DOHH2 (cell line): ENCODE data around the gene DOCK8.

ENCODE experiments used
- EZH2phosphoT487 ChIP-seq: fragments of 200-600 bp; sonication (generic); IDR thresholded peaks from 2 replicates; pipeline ENCODE4 v1.6.1; 2017; ENCODE audit warnings: borderline replicate concordance, mild to moderate bottlenecking, antibody characterized with exemption, low read length, moderate library complexity, mixed read lengths
- TF ChIP-seq, protein P1 (sequence below): fragments of 200-600 bp; sonication (generic); IDR thresholded peaks from one replicate; pipeline ENCODE4 v1.5.1; 2014; ENCODE audit warnings: antibody characterized with exemption, mild to moderate bottlenecking, low read depth, low read length; ENCODE audit not compliant: poor library complexity, severe bottlenecking

DNA sequence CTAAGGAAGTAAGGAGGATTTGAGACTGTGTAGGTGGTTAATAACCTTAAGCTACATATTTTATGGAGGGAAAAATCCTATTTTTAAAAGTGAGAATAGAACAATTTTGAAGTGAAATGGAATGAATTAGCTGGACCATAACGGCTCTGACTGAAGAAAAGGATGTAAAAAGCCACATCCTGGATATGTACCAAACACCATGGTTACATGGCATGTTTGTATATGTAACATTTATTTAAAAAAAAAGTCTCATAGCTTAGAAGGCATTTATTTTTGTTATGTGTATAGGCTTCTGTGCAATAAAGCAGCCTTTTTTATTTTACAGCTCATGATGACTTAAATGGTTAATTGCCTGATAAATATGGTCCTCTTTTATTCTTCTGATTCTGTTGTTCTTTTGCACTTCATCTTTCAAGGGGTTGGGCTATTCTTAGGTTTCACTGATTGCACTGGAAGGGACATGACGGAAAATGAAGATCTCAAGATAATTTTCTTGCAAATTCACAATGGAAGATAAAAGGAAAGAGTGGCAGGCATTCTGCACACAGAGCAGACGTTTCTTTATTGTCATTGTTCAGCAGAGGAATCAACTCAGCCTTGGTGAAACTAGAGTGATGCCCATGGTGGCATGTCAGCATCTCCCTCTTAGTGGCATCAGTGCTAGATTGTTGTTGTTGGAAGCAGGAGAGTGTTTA lies 63.1 kb downstream of the DOCK8 start:
- TF ChIP-seq, protein P1, sequence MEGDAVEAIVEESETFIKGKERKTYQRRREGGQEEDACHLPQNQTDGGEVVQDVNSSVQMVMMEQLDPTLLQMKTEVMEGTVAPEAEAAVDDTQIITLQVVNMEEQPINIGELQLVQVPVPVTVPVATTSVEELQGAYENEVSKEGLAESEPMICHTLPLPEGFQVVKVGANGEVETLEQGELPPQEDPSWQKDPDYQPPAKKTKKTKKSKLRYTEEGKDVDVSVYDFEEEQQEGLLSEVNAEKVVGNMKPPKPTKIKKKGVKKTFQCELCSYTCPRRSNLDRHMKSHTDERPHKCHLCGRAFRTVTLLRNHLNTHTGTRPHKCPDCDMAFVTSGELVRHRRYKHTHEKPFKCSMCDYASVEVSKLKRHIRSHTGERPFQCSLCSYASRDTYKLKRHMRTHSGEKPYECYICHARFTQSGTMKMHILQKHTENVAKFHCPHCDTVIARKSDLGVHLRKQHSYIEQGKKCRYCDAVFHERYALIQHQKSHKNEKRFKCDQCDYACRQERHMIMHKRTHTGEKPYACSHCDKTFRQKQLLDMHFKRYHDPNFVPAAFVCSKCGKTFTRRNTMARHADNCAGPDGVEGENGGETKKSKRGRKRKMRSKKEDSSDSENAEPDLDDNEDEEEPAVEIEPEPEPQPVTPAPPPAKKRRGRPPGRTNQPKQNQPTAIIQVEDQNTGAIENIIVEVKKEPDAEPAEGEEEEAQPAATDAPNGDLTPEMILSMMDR: no peak
- TF ChIP-seq EZH2phosphoT487: no peak
